Measurements from ENCODE around the gene INTS7. TPM values are rescaled to one million over a fixed set of nuclear protein-coding genes. Genes with fewer than 3 reads are reported as not detected.
"Not testable (repeated sequence)": the region's sequence is repeated elsewhere in the genome, so short reads cannot be mapped to it uniquely, and the experiment has no call there.

INTS7 gene
- polyA plus RNA-seq, 1 donor = 27.3 TPM

GRCh38 chr1:211935448-211935970 is 99.8 kb downstream of the INTS7 start:
- no peak for DNase-seq

GRCh38 chr1:211933946-211934714 is 101.2 kb downstream of the INTS7 start:
- DNase-seq = no peak

GRCh38 chr1:211932933-211933254 is 102.5 kb downstream of the INTS7 start:
- no peak for DNase-seq

GRCh38 chr1:211932231-211932932 is 103.0 kb downstream of the INTS7 start:
- no peak for DNase-seq

GRCh38 chr1:211929683-211930082 is 105.7 kb downstream of the INTS7 start:
- no peak for DNase-seq

GRCh38 chr1:211928993-211929637 is 106.2 kb downstream of the INTS7 start:
- DNase-seq = no peak

GRCh38 chr1:211928290-211928801 is 107.0 kb downstream of the INTS7 start:
- no peak for DNase-seq

GRCh38 chr1:211925016-211925415 is 110.3 kb downstream of the INTS7 start:
- no peak for DNase-seq

GRCh38 chr1:211924256-211924655 is 111.1 kb downstream of the INTS7 start:
- no peak for DNase-seq

GRCh38 chr1:211923095-211923494 is 112.3 kb downstream of the INTS7 start:
- no peak for DNase-seq

- DNase-seq = no peak
These were observed 113.7 kb downstream of the INTS7 start for GRCh38 chr1:211921579-211922095.

- DNase-seq = no peak
These were observed 114.6 kb downstream of the INTS7 start for GRCh38 chr1:211920602-211921226.

- DNase-seq = no peak
These were observed 115.2 kb downstream of the INTS7 start for GRCh38 chr1:211920141-211920572.

GRCh38 chr1:211918843-211919414 is 116.4 kb downstream of the INTS7 start:
- DNase-seq = no peak

- DNase-seq = not testable (repeated sequence)
These were observed 118.9 kb downstream of the INTS7 start for GRCh38 chr1:211916458-211916857.

- no peak for DNase-seq
These were observed 119.4 kb downstream of the INTS7 start for GRCh38 chr1:211915924-211916323.

GRCh38 chr1:211912844-211913432 is 122.4 kb downstream of the INTS7 start:
- DNase-seq = no peak

GRCh38 chr1:211912038-211912437 is 123.3 kb downstream of the INTS7 start:
- DNase-seq = no peak

GRCh38 chr1:211910913-211911485 is 124.4 kb downstream of the INTS7 start:
- DNase-seq = no peak

GRCh38 chr1:211910113-211910884 is 125.1 kb downstream of the INTS7 start:
- DNase-seq = no peak
